Neutrophil (primary cell): ENCODE results near the gene IL32.
"Not testable (repeated sequence)": the region's sequence is repeated elsewhere in the genome, so short reads cannot be mapped to it uniquely, and the experiment has no call there.

Experiments
- H3K27ac ChIP-seq: fragments of 200-600 bp; sonication (generic); 2 replicates; pipeline ENCODE4 v1.5.1; 2016; ENCODE audit warnings: mild to moderate bottlenecking, moderate library complexity
- H3K27me3 ChIP-seq: fragments of 200-600 bp; sonication (generic); 2 replicates; pipeline ENCODE4 v1.6.0; 2016; ENCODE audit warnings: mild to moderate bottlenecking
- H3K36me3 ChIP-seq: fragments of 200-600 bp; sonication (generic); 2 replicates; pipeline ENCODE4 v1.5.1; 2017
- H3K4me1 ChIP-seq, 2 experiments: fragments of 200-600 bp in 1 of 2; sonication (generic) in 1 of 2; 1 replicate in 1 of 2; 2 replicates in 1 of 2; pipeline versions ENCODE4 v1.5.1 to v1.6.1; 2013 to 2016; ENCODE audit warnings: low read depth in 1 of 2, low read length in 1 of 2, mild to moderate bottlenecking in 1 of 2, moderate library complexity in 1 of 2; ENCODE audit not compliant: control insufficient read depth in 1 of 2, insufficient read depth in 1 of 2
- H3K4me3 ChIP-seq, 2 experiments: fragments of 200-600 bp in 1 of 2; sonication (generic) in 1 of 2; 1 replicate in 1 of 2; 2 replicates in 1 of 2; pipeline ENCODE4 v1.5.1; 2013 to 2016; ENCODE audit warnings: low read depth in 1 of 2, low read length in 1 of 2, mild to moderate bottlenecking in 1 of 2, moderate library complexity in 1 of 2
- H3K9me3 ChIP-seq: fragments of 200-600 bp; sonication (generic); 2 replicates; pipeline ENCODE4 v1.5.1; 2016
- CTCF ChIP-seq: fragments of 200-600 bp; sonication (generic); IDR thresholded peaks from 2 replicates; pipeline ENCODE4 v1.5.1; 2016; ENCODE audit warnings: antibody characterized with exemption

IL32 gene

GRCh38 chr16:3071655-3072054 is 6.2 kb downstream of the IL32 start:
- H3K9me3 ChIP-seq = no peaks in the 10 kb centered on the region
- H3K27ac ChIP-seq = peak overlapping the region; percentile 91
- no peak for TF ChIP-seq CTCF
- peaks cover 72 to 73% of the 10 kb centered on the region in 2 experiments for H3K4me1 ChIP-seq
- no peak overlapping the region for H3K4me3 ChIP-seq
- peaks cover 5% of the 10 kb centered on the region for H3K36me3 ChIP-seq
- H3K27me3 ChIP-seq = no peaks in the 10 kb centered on the region

- Histone ChIP-seq H3K4me1 (peaks cover 76 to 77% of the 10 kb centered on the region in 2 experiments), H3K36me3 (peaks cover 10% of the 10 kb centered on the region), H3K27ac (peak overlapping the region; percentile 91)
- not testable (repeated sequence) for H3K4me3 ChIP-seq, H3K27me3 ChIP-seq, H3K9me3 ChIP-seq
Observed at GRCh38 chr16:3072148-3072547, 6.7 kb downstream of the IL32 start.

- Histone ChIP-seq H3K36me3 (peaks cover 16% of the 10 kb centered on the region), H3K4me1 (peaks cover 76 to 77% of the 10 kb centered on the region in 2 experiments), H3K27ac (peak overlapping the region; percentile 91), H3K4me3 (peak overlapping the region; percentile 20 to 30)
- H3K9me3 ChIP-seq, H3K27me3 ChIP-seq: not testable (repeated sequence)
Observed at GRCh38 chr16:3072576-3073263, 7.3 kb downstream of the IL32 start.

GRCh38 chr16:3073448-3073847 is 8.0 kb downstream of the IL32 start:
- peak overlapping the region; percentile 91 for H3K27ac ChIP-seq
- H3K27me3 ChIP-seq = no peaks in the 10 kb centered on the region
- TF ChIP-seq CTCF = no peak
- H3K36me3 ChIP-seq = peaks cover 23% of the 10 kb centered on the region
- H3K9me3 ChIP-seq = no peaks in the 10 kb centered on the region
- H3K4me3 ChIP-seq = peak overlapping the region; percentile 58 to 59
- peaks cover 76 to 77% of the 10 kb centered on the region in 2 experiments for H3K4me1 ChIP-seq

- Histone ChIP-seq H3K27ac (peak overlapping the region; percentile 91), H3K4me3 (peak overlapping the region; percentile 58 to 59), H3K4me1 (peaks cover 68 to 69% of the 10 kb centered on the region in 2 experiments)
Observed at GRCh38 chr16:3074860-3075522, 9.6 kb downstream of the IL32 start.

GRCh38 chr16:3075523-3075915 is 10.1 kb downstream of the IL32 start:
- TF ChIP-seq CTCF = no peak
- Histone ChIP-seq H3K4me3 (peak overlapping the region; percentile 58 to 59), H3K4me1 (peaks cover 63 to 64% of the 10 kb centered on the region in 2 experiments), H3K9me3 (no peaks in the 10 kb centered on the region), H3K27ac (peak overlapping the region; percentile 91), H3K27me3 (no peaks in the 10 kb centered on the region), H3K36me3 (peaks cover 34% of the 10 kb centered on the region)

More at GRCh38 chr16:3074860-3075522, 9.6 kb downstream of the IL32 start:
- TF ChIP-seq CTCF = no peak
- Histone ChIP-seq H3K36me3 (peaks cover 32% of the 10 kb centered on the region), H3K27me3 (no peaks in the 10 kb centered on the region), H3K9me3 (no peaks in the 10 kb centered on the region)

- Histone ChIP-seq H3K4me1 (peaks cover 59 to 60% of the 10 kb centered on the region in 2 experiments), H3K4me3 (peak overlapping the region in 1 of 2 experiments; percentile 59), H3K27ac (peak overlapping the region; percentile 91), H3K36me3 (peaks cover 38% of the 10 kb centered on the region)
- not testable (repeated sequence) for H3K27me3 ChIP-seq, H3K9me3 ChIP-seq
Observed at GRCh38 chr16:3075946-3076345, 10.5 kb downstream of the IL32 start.
